Measurements from ENCODE around the gene ROBO3.

DNA sequence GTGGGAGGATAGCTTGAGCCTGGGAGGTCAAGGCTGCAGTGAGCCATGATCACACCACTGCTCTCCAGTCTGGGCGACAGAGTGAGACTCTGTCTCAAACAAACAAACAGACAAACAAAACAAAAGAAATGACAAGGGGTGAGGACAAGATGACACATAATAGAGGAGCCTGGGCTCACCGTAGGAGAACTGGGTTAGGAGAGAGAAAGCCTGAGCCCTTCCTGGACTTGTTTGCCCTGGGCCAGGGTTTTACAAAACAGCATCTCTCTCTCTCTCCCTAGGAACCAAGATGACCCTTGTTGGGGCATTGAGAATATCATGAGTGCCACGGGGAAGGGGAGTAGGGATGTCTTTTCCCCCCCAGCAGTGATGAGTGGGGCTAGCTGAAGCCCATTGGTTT lies 15.7 kb downstream of the ROBO3 start:
- TF ChIP-seq, protein P1, sequence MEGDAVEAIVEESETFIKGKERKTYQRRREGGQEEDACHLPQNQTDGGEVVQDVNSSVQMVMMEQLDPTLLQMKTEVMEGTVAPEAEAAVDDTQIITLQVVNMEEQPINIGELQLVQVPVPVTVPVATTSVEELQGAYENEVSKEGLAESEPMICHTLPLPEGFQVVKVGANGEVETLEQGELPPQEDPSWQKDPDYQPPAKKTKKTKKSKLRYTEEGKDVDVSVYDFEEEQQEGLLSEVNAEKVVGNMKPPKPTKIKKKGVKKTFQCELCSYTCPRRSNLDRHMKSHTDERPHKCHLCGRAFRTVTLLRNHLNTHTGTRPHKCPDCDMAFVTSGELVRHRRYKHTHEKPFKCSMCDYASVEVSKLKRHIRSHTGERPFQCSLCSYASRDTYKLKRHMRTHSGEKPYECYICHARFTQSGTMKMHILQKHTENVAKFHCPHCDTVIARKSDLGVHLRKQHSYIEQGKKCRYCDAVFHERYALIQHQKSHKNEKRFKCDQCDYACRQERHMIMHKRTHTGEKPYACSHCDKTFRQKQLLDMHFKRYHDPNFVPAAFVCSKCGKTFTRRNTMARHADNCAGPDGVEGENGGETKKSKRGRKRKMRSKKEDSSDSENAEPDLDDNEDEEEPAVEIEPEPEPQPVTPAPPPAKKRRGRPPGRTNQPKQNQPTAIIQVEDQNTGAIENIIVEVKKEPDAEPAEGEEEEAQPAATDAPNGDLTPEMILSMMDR (conservative IDR thresholded peaks at IDR 0.05; ENCODE audit: low read length) = no peak
- no peak for TF ChIP-seq EZH2phosphoT487 (IDR thresholded peaks at IDR 0.05; ENCODE audit: borderline replicate concordance)
